Keratinocyte (primary cell): ENCODE results near the gene KLHL22. TPM values are rescaled to one million over a fixed set of nuclear protein-coding genes. Genes with fewer than 3 reads are reported as not detected.

Source experiments
- DNase-seq: peaks from one replicate; pipeline ENCODE4 v3.0.0-alpha.2; 2011; ENCODE audit warnings: low read depth, missing footprints, low spot score
- FAIRE-seq: peaks from 2 replicates; lab custom pipeline; 2011; peaks lifted over from hg19 to GRCh38; lab: Jason Lieb, UNC
- H2AFZ ChIP-seq: 2 replicates; pipeline ENCODE4 v1.6.0; 2012; ENCODE audit warnings: low read length, control low read depth, inconsistent platforms; ENCODE audit not compliant: control insufficient read depth
- H3K27ac ChIP-seq: 2 replicates; pipeline ENCODE4 v1.5.1; 2011; ENCODE audit warnings: low read length; ENCODE audit not compliant: control insufficient read depth, insufficient read depth
- H3K27me3 ChIP-seq: 3 replicates; pipeline ENCODE4 v1.6.0; 2011; ENCODE audit warnings: low read length; ENCODE audit not compliant: control insufficient read depth, insufficient read depth; ENCODE audit errors: extremely low read depth
- H3K36me3 ChIP-seq, 2 experiments: 2 replicates in 1 of 2; 3 replicates in 1 of 2; pipeline ENCODE4 v1.5.1; 2011; ENCODE audit warnings: low read length in 2 of 2, mild to moderate bottlenecking in 1 of 2; ENCODE audit not compliant: control insufficient read depth in 2 of 2, insufficient read depth in 2 of 2; ENCODE audit errors: extremely low read depth in 1 of 2
- H3K4me1 ChIP-seq: 3 replicates; pipeline ENCODE4 v1.5.1; 2011; ENCODE audit warnings: low read length; ENCODE audit not compliant: control insufficient read depth, insufficient read depth; ENCODE audit errors: extremely low read depth
- H3K4me2 ChIP-seq: 3 replicates; pipeline ENCODE4 v1.6.0; 2011; ENCODE audit warnings: low read depth, low read length; ENCODE audit not compliant: control insufficient read depth, insufficient read depth; ENCODE audit errors: extremely low read depth
- H3K4me3 ChIP-seq, 3 experiments: fragments of 200-600 bp in 1 of 3; sonication (generic) in 1 of 3; 2 replicates in 2 of 3; 3 replicates in 1 of 3; pipeline ENCODE4 v1.5.1; 2011 to 2016; ENCODE audit warnings: low read length in 3 of 3, mild to moderate bottlenecking in 3 of 3, control low read depth in 2 of 3, inconsistent platforms in 1 of 3, low read depth in 1 of 3, mixed read lengths in 1 of 3, mixed run types in 1 of 3, moderate library complexity in 1 of 3; ENCODE audit not compliant: control insufficient read depth in 2 of 3, insufficient read depth in 2 of 3; ENCODE audit errors: extremely low read depth in 1 of 3
- H3K79me2 ChIP-seq: 2 replicates; pipeline ENCODE4 v1.6.0; 2012; ENCODE audit warnings: low read length; ENCODE audit not compliant: control insufficient read depth, insufficient read depth
- H3K9ac ChIP-seq: 3 replicates; pipeline ENCODE4 v1.6.0; 2011; ENCODE audit warnings: low read length; ENCODE audit not compliant: control insufficient read depth, insufficient read depth; ENCODE audit errors: extremely low read depth
- H3K9me1 ChIP-seq: 3 replicates; pipeline ENCODE4 v1.6.0; 2011; ENCODE audit warnings: low read length; ENCODE audit not compliant: control insufficient read depth, insufficient read depth; ENCODE audit errors: extremely low read depth
- H3K9me3 ChIP-seq: 2 replicates; pipeline ENCODE4 v1.5.1; 2012; ENCODE audit warnings: low read depth, low read length; ENCODE audit not compliant: control insufficient read depth
- H4K20me1 ChIP-seq: 3 replicates; pipeline ENCODE4 v1.6.0; 2011; ENCODE audit warnings: low read length; ENCODE audit not compliant: control insufficient read depth, insufficient read depth; ENCODE audit errors: extremely low read depth
- EZH2 ChIP-seq: IDR thresholded peaks from one replicate; pipeline ENCODE4 v1.6.1; 2012; ENCODE audit warnings: inconsistent platforms, mild to moderate bottlenecking, low read length, moderate library complexity
- dilution Hi-C: fragments of 300-500 bp; cut with MboI; formaldehyde crosslinking; loops from one replicate; pipeline ENCODE4 v1.7.0; 2020; ENCODE audit warnings: low sequenced_read_pairs; ENCODE audit not compliant: extremely low pct_ligation_motif_present
- polyA plus RNA-seq, 5 experiments: library from polyadenylated mRNA; depleted of rRNA in 3 of 5; stranded (reverse) in 3 of 5; stranded (forward) in 1 of 5; unstranded in 1 of 5; fragments of >200 nt; gene quantifications; 1 replicate in 1 of 5; 2 replicates in 3 of 5; 3 replicates in 1 of 5; pipeline versions ENCODE4 v1.2.1 to v1.2.3, GENCODE V29; 2011 to 2012; ENCODE audit warnings: missing spikeins in 2 of 5, low read depth in 1 of 5, low replicate concordance in 1 of 5
- TF ChIP-seq, protein P1 (sequence below), 3 experiments: IDR thresholded peaks in 1 of 3; conservative IDR thresholded peaks in 1 of 3; optimal IDR thresholded peaks in 1 of 3; 2 replicates in 2 of 3; 3 replicates in 1 of 3; pipeline versions ENCODE3 to v1.5.1; 2011; ENCODE audit warnings: low read length in 3 of 3, mild to moderate bottlenecking in 3 of 3, moderate library complexity in 2 of 3, control low read depth in 1 of 3, inconsistent platforms in 1 of 3; ENCODE audit not compliant: insufficient read depth in 2 of 3; ENCODE audit errors: extremely low read depth in 1 of 3

KLHL22 gene
- polyA plus RNA-seq, 1 donor (not counting 4 experiments of a cell fraction or from before 2014, with no cell fraction given): 9.3 TPM

- Histone ChIP-seq H3K79me2 (no peaks in the 10 kb centered on the region), H2AFZ (no peak overlapping the region), H3K9ac (no peak overlapping the region), H3K27ac (no peak overlapping the region), H3K9me1 (no peaks in the 10 kb centered on the region), H3K4me2 (no peak overlapping the region), H3K9me3 (no peaks in the 10 kb centered on the region), H3K4me3 (no peak overlapping the region), H3K27me3 (no peaks in the 10 kb centered on the region), H3K36me3 (peaks cover 0 to 7% of the 10 kb centered on the region in 2 experiments), H3K4me1 (no peaks in the 10 kb centered on the region), H4K20me1 (peaks cover 3% of the 10 kb centered on the region)
- dilution Hi-C loops: no loop called here
- FAIRE-seq (no peak), DNase-seq (no peak)
- no peak for TF ChIP-seq EZH2
- TF ChIP-seq, protein P1, sequence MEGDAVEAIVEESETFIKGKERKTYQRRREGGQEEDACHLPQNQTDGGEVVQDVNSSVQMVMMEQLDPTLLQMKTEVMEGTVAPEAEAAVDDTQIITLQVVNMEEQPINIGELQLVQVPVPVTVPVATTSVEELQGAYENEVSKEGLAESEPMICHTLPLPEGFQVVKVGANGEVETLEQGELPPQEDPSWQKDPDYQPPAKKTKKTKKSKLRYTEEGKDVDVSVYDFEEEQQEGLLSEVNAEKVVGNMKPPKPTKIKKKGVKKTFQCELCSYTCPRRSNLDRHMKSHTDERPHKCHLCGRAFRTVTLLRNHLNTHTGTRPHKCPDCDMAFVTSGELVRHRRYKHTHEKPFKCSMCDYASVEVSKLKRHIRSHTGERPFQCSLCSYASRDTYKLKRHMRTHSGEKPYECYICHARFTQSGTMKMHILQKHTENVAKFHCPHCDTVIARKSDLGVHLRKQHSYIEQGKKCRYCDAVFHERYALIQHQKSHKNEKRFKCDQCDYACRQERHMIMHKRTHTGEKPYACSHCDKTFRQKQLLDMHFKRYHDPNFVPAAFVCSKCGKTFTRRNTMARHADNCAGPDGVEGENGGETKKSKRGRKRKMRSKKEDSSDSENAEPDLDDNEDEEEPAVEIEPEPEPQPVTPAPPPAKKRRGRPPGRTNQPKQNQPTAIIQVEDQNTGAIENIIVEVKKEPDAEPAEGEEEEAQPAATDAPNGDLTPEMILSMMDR (optimal IDR thresholded peaks at IDR 0.05 in 1 of 3, IDR thresholded peaks at IDR 0.05 in 1 of 3, conservative IDR thresholded peaks at IDR 0.05 in 1 of 3; ENCODE audit: extremely low read depth in 1 of 3, insufficient read depth in 2 of 3, low read length in 3 of 3): no peak
Measured at GRCh38 chr22:20459862-20460261, 35.7 kb downstream of the KLHL22 start.

DNA sequence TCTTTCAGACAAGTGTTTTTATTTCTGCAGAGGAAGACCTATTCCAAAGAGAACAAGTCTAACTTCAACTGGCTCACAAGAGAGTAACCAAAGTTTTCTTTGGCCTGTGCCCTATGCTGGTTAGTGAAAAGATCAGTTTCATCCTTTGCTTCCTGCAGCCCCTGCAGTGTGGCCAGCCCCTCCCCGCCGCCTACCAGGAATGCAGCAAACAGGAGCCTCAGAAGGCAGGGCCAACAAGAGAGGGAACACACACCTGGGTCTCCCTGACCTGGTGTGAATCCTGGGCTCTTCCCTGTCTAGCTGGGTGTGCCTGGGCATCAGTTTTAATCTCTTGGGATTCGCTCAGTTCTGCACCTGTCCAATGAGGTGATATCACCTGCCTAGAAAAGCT lies 36.4 kb downstream of the KLHL22 start:
- Histone ChIP-seq H3K4me3 (no peak overlapping the region), H3K4me1 (no peaks in the 10 kb centered on the region), H3K27ac (no peak overlapping the region), H3K9me1 (no peaks in the 10 kb centered on the region), H3K36me3 (peaks cover 0 to under 1% of the 10 kb centered on the region in 2 experiments), H3K9me3 (no peaks in the 10 kb centered on the region), H4K20me1 (peaks cover 3% of the 10 kb centered on the region), H3K27me3 (no peaks in the 10 kb centered on the region), H3K79me2 (no peaks in the 10 kb centered on the region), H3K9ac (no peak overlapping the region), H3K4me2 (no peak overlapping the region), H2AFZ (no peak overlapping the region)
- TF ChIP-seq, protein P1 (optimal IDR thresholded peaks at IDR 0.05 in 1 of 3, IDR thresholded peaks at IDR 0.05 in 1 of 3, conservative IDR thresholded peaks at IDR 0.05 in 1 of 3; ENCODE audit: extremely low read depth in 1 of 3, insufficient read depth in 2 of 3, low read length in 3 of 3): no peak
- TF ChIP-seq EZH2: no peak
- dilution Hi-C loops: no loop called here
- FAIRE-seq (no peak), DNase-seq (no peak)
